ENCODE measurements around the gene ZNF337. TPM values are rescaled to one million over a fixed set of nuclear protein-coding genes. Genes with fewer than 3 reads are reported as not detected.

ZNF337 gene
- total and polyA plus RNA-seq, 10 of the 15 experiments (the other 5 are each of a cell fraction or from before 2014, with no cell fraction given) = 0.60 to 16.8 (median 9.1) TPM

- 0% methylated on average over 3 of the region's 3 CpGs for WGBS (ENCODE audit: insufficient coverage, insufficient replicate concordance, low lambda C conversion rate, missing lambda C conversion rate)
- H3K4me1 ChIP-seq (ENCODE audit: control insufficient read depth, insufficient read depth, low read length) = peaks cover 18% of the 10 kb centered on the region
- ChIA-PET RAD21 (ENCODE audit: unreplicated experiment) (no interaction called here), POLR2A (no interaction called here), CTCF (no interaction called here), SMC1A (ENCODE audit: uncharacterized antibody, unreplicated experiment) (no interaction called here)
- H3K4me2 ChIP-seq (ENCODE audit: control insufficient read depth, insufficient read depth) = peak overlapping the region; percentile 60; the same call in 1 of the 2 replicates
- no peaks in the 10 kb centered on the region for H4K20me1 ChIP-seq (ENCODE audit: control insufficient read depth, insufficient read depth)
- TF ChIP-seq RBBP5 (conservative IDR thresholded peaks at IDR 0.05) = no peak
- TF ChIP-seq IKZF2 (IDR thresholded peaks at IDR 0.05) = peak in 1 of 2 experiments; percentile 7; a peak in 1 of 4 replicates
- peaks cover 1% of the 10 kb centered on the region; the same call in 2 of the 3 replicates for H3K9me3 ChIP-seq (replicated peaks; ENCODE audit: control insufficient read depth, insufficient read depth, low read length)
- FAIRE-seq (no peak), ATAC-seq (no peak), DNase-seq (ENCODE audit: low read depth, low spot score) (no peak)
- H3K36me3 ChIP-seq (ENCODE audit: control insufficient read depth in 2 of 2, insufficient read depth in 2 of 2, low read length in 1 of 2) = no peaks in the 10 kb centered on the region
- H3K27me3 ChIP-seq (replicated peaks in 1 of 2; ENCODE audit: control insufficient read depth in 2 of 2, insufficient read depth in 2 of 2, low read length in 1 of 2) = no peaks in the 10 kb centered on the region
- intact Hi-C loops (cut with micrococcal nuclease; ENCODE audit: unreplicated experiment) (no loop called here), in situ Hi-C loops (cut with MboI) (loop anchor here (5.0 to 10.0 kb wide), 2 partner anchors 75 to 282 kb away; partner anchors contain the start of gene NANP)
- peaks cover 19% of the 10 kb centered on the region for H3K79me2 ChIP-seq (ENCODE audit: control insufficient read depth, insufficient read depth, low read length)
- H3K27ac ChIP-seq (ENCODE audit: control insufficient read depth, insufficient read depth) = no peak overlapping the region; the same call in 1 of the 2 replicates
- BruUV-seq (replicated peaks) = TSS peak; percentile 68
- H3K9ac ChIP-seq (ENCODE audit: control insufficient read depth, insufficient read depth, low read length) = peak overlapping the region; percentile 91
- peak overlapping the region; percentile 92 for H3K4me3 ChIP-seq
- peak overlapping the region; percentile 95 for H2AFZ ChIP-seq (ENCODE audit: control insufficient read depth, low read depth, low read length)
These were observed 436 bp upstream of the ZNF337 start for GRCh38 chr20:25697132-25697446.

GRCh38 chr20:25695532-25696370 lies 902 bp downstream of the ZNF337 start:
- CTCF ChIA-PET = interaction anchor here (0.6 kb wide), 1 partner anchor 355 kb away, joined by 3 read pairs; no protein-coding TSS in a partner anchor
- peaks cover 1% of the 10 kb centered on the region; the same call in 2 of the 3 replicates for H3K9me3 ChIP-seq (replicated peaks; ENCODE audit: control insufficient read depth, insufficient read depth, low read length)
- H3K79me2 ChIP-seq (ENCODE audit: control insufficient read depth, insufficient read depth, low read length) = peaks cover 19% of the 10 kb centered on the region
- DNase-seq (ENCODE audit: low read depth, low spot score) = no peak
- peaks cover 18% of the 10 kb centered on the region for H3K4me1 ChIP-seq (ENCODE audit: control insufficient read depth, insufficient read depth, low read length)
- SMC1A ChIA-PET (ENCODE audit: uncharacterized antibody, unreplicated experiment) = no interaction called here
- no peaks in the 10 kb centered on the region for H3K27me3 ChIP-seq (replicated peaks in 1 of 2; ENCODE audit: control insufficient read depth in 2 of 2, insufficient read depth in 2 of 2, low read length in 1 of 2)
- H3K9ac ChIP-seq (ENCODE audit: control insufficient read depth, insufficient read depth, low read length) = peak overlapping the region; percentile 91
- in situ Hi-C loops (cut with MboI) = loop anchor here (5.0 to 10.0 kb wide), 2 partner anchors 73 to 281 kb away; partner anchors contain the start of gene NANP
- H4K20me1 ChIP-seq (ENCODE audit: control insufficient read depth, insufficient read depth) = no peaks in the 10 kb centered on the region
- peak overlapping the region; percentile 79 for H3K4me2 ChIP-seq (ENCODE audit: control insufficient read depth, insufficient read depth)
- no peak for FAIRE-seq
- intact Hi-C loops (cut with micrococcal nuclease; ENCODE audit: unreplicated experiment) = loop anchor here (1.0 kb wide), 1 partner anchor 71 kb away; the partner anchor contains the start of gene NANP
- no peaks in the 10 kb centered on the region for H3K36me3 ChIP-seq (ENCODE audit: control insufficient read depth in 2 of 2, insufficient read depth in 2 of 2, low read length in 1 of 2)
- peak overlapping the region; percentile 86 for H3K27ac ChIP-seq (ENCODE audit: control insufficient read depth, insufficient read depth)
- H3K4me3 ChIP-seq = peak overlapping the region; percentile 92
- peak overlapping the region; percentile 95 for H2AFZ ChIP-seq (ENCODE audit: control insufficient read depth, low read depth, low read length)
- RAD21 ChIA-PET (ENCODE audit: unreplicated experiment) = no interaction called here
- POLR2A ChIA-PET = no interaction called here
- TSS peak; percentile 55 for BruUV-seq (replicated peaks)
- WGBS (ENCODE audit: insufficient coverage, insufficient replicate concordance, low lambda C conversion rate, missing lambda C conversion rate) = 14% methylated on average over 30 of the region's 30 CpGs
- peak; percentile 6 for ATAC-seq
- TF ChIP-seq ZNF274 (IDR thresholded peaks at IDR 0.05; ENCODE audit: insufficient read depth, insufficient read length) (no peak), ZNF622 (IDR thresholded peaks at IDR 0.05) (no peak), ZNF24 (IDR thresholded peaks at IDR 0.05) (no peak), RCOR1 (conservative IDR thresholded peaks at IDR 0.05; ENCODE audit: low read depth, low read length) (no peak), MLLT1 (IDR thresholded peaks at IDR 0.05) (0 out of 2 replicates have a peak, but pooled peaks have one; percentile 25)
